GM19238 (cell line): ENCODE results near the gene DUSP19.
"Not testable (repeated sequence)": the region's sequence is repeated elsewhere in the genome, so short reads cannot be mapped to it uniquely, and the experiment has no call there.

ENCODE experiments used
- DNase-seq: peaks from one replicate; pipeline ENCODE4 v3.0.0; 2011; ENCODE audit warnings: low spot score; ENCODE audit not compliant: insufficient read length

The DUSP19 gene

DNA sequence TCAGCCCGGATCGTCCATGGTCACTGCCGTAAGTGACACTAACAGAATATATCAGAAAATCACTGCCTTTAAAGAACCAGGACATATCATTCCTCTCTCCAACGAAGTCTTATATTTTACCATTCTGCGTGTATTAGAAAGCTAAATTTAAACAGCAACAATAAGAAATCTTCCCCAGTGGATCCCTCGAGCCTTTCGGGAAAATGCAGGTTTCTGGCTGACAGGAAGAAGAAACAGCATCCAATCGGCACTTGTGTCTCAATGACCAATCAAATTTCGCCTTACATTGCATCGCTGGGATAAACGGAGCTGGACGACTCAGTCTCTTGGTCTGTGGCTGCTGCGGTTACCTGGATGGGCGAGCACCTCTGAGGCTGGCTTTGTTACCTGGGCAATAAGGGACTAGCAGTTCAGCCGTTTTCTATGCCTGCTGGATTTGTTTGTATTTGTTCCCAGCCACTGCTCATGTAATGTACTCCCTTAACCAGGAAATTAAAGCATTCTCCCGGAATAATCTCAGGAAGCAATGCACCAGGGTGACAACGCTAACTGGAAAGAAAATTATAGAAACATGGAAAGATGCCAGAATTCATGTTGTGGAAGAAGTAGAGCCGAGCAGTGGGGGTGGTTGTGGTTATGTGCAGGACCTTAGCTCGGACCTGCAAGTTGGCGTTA is at the start of gene DUSP19:
Gene DUSP19, plus strand, starts transcription at position 284 of the 675 bp plus-strand sequence. Its CDS starts 187 bp downstream, at position 471.
- DNase-seq = peak; percentile 50

DNA sequence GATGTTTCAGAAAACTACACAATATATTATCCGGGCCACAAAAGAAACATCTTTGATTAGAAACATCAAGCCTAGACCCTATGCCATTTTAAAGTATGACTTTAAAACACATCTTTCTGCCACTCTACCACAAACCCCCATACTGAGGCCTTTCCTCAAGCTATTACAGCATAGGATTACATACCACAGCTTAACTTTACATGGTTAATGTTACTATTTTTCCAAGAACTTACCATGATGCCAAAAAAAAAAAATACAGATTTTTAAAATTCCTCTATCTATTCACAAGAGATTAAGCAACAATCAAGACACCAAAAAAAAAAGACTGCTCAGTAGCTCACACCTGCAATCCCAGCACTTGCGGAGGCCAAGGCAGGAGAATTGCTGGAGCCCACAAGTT is 49.3 kb upstream of the DUSP19 start:
- no peak for DNase-seq

DNA sequence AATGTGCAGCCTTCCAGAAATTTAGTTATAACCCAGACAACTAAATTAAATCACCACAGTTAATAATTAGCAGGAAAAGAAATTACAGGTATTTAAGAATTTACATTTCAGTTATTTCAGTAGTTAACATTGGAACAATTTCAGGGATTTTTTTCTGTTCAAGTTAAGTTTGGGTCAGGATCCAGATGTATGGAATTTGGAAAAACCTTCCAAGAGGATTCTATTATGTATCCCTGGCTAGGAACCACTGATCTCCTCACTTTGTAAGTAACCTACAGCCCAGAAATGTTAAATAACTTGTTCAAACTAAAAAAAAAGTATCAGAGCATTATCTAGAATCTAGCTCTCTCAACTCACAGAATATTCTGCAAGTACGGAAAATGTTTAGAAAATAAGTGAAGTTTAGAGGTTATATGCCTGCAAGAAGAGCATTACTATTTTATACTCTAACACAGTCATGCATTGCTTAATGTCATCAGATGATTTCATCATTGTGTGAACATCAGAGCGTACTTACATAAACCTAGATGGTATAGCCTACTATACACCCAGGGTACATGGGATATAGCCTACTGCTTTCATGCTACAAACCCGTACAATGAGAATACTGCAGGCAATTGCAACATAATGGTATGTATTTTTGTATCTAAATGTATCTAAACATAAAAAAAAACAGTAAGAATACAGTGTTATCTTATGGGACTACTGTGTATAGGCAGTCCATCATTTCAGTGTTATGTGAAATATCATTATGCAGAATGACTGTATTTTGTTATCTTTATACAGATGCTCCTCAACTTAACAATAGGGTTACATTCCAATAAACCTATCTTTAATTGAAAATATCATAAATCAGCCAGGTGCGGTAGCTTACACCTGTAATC is 46.4 kb upstream of the DUSP19 start:
- DNase-seq = no peak

DNA sequence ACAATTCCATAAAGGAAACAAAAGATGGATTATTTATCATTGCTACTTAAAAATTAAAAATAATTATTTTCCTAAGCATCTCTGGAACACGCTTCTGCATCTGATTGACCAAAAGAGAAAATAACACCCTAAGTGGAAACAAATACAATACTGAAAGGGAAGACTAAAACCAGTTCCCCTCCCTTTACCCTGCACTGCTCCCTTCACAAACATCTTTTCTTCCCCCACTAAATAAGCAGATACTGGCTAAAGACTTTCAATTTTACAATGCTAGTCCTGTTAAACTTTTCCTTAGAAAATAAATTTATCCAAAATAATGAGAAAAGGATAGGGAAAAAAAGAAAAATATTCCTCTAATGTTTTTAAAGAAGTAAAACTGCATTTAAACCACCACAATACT is 44.6 kb upstream of the DUSP19 start:
- DNase-seq = no peak

GRCh38 chr2:183034806-183035205 is 43.7 kb upstream of the DUSP19 start:
- DNase-seq = no peak

- DNase-seq = no peak
These were observed 43.1 kb upstream of the DUSP19 start for GRCh38 chr2:183035298-183035953.

DNA sequence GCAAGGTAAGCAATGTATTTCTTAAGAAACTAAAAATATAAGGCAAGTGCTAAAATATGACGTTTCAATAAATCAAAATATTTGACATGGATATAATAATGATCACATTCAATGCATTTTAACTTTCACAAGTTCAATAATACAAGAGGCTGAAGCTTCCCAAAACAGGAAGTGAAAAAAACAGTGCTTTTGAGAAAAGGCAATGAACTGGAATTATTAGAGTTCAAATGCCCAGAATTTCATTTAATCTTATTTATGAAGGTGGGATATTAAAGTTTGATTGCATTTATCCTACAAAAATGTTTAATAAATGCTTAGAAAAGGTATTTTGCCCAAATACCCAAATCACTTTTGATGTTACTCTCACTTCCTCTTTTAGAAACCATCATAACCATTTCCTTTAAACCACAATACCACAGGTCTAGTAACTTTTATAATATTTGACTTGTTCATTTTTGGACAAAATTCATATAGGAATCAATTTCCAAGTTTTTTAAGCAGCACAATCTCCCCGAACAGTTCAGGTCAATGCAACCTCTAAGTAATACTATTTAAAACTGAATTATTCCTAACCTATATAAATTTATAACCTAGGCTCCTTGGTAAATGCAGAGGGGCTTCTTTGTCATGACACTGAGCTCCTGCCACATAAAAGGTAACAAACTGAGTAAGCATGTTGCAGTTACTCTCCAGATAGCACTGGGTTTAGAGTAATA is 42.4 kb upstream of the DUSP19 start:
- no peak for DNase-seq

- DNase-seq = no peak
These were observed 41.4 kb upstream of the DUSP19 start for GRCh38 chr2:183037074-183037552.

DNA sequence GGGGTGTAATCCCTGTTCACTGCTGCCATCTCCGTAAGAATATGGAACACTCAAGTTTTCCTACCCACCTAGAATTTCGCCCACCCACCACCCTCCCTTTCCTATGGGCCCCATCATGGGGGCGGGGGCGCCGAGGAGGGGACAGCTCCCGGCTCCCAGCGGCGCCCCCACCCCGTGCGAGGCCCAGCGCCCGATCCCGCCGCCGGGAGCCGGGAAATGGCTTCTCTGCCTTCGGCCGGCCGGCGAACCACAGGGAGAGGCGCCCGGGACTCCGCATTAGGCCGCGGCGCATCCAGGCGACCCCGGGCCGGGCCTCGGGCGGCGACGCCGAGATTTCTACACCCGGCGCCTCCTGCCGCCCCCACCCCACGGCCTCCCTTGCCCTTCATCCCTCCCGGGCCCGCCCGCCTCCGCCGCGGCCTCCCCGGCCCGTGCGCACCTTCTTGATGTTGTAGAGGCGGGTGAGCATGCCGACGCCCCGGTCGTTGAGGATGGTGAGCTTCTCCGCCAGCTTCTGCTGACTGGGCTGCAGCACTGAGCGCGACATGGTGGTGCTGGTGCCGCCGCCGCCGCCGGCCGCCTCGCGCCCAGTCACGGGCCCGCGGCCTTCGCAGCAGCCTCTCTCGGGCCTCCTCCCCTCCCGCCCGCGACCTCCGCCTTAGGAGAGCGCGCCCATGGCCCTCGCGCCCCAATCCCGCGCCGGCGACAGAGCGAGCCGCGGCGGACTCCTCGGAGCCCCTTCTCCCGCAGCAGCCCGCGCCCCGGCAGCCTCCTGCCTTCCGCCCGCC is 40.8 kb upstream of the DUSP19 start:
- DNase-seq = no peak

DNA sequence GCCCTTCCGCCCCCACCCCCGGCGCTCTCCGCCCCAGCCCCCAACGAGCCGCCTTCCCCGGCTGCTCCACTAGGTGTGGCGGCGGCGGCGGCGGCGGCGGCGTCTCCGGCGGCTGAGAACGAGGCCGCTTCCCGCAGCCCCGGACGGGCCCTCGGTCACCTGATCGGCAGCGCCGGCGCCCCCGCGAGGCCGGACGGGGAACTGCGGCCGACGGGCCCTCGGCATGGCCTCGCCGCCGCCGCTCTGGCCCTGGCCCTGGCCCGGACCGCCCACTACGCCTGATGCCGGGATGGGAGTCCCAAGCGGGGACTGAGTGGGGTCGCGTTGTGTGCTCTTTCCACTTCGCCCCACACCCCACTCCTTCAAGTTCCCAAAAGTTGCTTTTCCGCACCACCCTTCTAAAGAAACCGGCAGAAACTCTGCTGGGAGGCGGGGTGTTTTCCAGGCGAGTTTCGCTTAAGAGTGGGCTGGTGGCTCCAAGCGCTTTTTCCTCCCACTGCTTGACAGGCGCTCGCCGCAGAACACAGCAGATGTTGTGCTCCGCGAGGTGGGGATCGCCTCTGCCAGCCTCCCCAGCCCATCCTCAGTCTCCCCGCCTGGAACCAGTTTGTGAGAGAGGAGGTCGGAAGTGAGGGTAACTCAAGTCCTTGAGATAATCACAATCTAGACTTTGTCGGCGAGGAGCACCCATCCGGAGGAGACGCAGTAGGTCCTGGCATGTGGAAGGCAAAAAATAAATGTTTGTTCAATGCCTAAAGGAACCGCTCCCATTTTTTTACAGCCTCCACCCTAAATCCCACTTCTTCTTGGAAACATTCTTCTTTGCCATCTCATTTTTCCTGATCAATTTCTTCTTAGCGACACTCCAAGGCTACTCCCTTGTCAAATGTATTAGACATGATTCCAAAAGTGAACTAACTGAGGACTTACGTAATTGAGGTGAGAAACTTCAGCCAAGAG is 39.9 kb upstream of the DUSP19 start, which contains the start of gene NCKAP1:
Gene NCKAP1, minus strand, starts transcription at position 117 of the 960 bp plus-strand sequence. CDS start 358 bp downstream, outside the sequence.
- DNase-seq = peak; percentile 83

- DNase-seq = no peak
These were observed 37.9 kb upstream of the DUSP19 start for GRCh38 chr2:183040604-183041003.

GRCh38 chr2:183043580-183043979 is 35.0 kb upstream of the DUSP19 start:
- DNase-seq = not testable (repeated sequence)

DNA sequence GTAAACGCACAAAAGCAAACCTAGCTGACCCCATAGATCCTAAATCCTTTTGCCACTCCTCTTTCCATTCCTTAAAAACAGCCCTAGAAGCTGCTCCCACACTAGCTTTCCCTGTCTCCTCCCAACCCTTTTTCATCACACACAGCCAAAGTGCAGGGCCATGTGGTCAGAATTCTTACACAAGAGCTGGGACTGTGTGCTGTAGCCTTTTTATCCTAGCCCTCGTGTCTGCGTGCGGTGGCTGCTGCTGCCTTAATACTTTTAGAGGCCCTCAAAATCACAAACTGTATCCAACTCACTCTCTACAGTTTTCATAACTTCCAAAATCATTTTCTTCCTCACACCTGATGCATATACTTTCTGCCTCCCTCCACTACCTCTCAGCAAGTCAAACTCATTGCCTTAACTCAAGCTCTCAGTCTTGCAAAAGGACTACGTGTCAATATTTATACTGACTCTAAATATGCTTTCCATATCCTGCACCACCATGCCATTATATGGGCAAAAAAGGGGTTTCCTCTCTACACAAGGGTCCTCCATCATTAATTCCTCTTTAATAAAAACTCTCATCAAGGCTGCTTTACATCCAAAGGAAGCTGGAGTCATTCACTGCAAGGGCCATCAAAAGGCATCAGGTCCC is 30.9 kb upstream of the DUSP19 start:
- DNase-seq = not testable (repeated sequence)

- DNase-seq = no peak
These were observed 29.1 kb upstream of the DUSP19 start for GRCh38 chr2:183049420-183049819.

- DNase-seq = no peak
These were observed 21.1 kb upstream of the DUSP19 start for GRCh38 chr2:183057333-183057985.

DNA sequence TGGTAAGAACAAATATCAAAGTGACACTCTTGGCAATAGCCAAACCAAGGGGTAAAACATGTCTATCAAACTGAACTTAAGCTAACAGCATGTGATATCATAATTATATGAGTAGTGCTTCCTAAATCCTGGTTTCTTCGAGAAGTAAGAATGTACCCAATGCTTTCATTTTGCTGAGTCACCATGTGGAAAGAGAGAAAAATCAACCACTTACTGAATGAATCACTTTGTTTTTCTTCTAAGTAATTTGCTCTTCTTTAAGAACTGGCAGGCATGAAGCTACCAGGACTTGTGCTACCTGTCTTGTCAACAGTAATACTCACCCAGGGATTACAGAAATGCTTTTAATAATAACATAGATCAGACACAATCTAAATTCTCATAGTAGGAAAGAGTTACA is 19.0 kb upstream of the DUSP19 start:
- DNase-seq = no peak

DNA sequence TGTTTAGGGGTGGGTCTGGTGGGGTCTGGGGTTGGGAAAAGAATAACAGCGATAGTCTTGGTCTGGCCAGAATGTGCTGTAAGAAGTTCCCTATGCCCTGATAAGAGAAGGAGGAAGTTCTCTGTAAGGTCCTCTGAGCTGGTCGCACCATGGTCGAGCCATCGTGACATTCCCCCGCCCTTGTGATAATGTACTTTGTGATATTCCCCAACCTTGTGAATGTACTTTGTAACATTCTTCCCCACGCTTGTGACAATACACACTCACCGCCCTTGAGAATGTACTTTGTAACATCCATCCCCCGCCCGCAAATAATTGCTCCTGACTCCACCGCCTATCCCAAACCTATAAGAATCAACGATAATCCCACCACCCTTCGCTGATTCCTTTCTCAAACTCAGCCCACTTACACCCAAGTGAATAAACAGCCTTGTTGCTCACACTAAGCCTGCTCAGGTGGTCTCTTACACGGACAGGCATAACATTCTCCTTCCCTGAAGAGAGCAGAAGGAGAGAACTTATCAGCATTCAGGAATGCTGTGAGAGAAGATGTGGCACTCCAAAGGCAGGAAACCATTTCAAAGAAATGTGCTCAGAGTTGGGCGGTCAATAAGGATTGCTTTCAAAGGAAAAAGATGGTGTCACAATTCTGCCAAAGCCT is 17.8 kb upstream of the DUSP19 start:
- DNase-seq = no peak

DNA sequence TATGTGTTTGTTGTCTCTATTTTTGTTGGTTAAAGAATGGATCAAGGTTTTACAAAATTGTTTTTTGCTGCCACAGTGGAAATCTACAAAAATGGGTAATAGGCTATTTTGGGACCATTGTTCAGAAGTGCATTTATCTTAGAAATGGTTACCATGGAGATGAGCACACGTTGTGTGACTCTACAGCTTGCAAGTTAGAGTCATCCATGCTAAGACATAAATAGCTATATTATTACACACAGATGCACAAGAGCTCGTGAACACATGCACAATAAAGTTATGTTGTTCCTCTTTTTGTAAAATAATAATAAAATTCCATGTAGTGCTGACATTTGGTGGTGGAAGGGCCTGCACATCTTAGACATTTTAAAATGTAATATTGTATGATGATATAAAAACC is 15.5 kb upstream of the DUSP19 start:
- no peak for DNase-seq
